HEK293T (cell line): ENCODE data around the gene PIN1.

Source experiments
- ARNT ChIP-seq: fragments of 450-650 bp; IDR thresholded peaks from 2 replicates; pipeline ENCODE4 v1.6.1; 2017; ENCODE audit warnings: mild to moderate bottlenecking
- FOXA1 ChIP-seq: fragments of 450-650 bp; IDR thresholded peaks from 2 replicates; pipeline ENCODE4 v1.6.1; 2016; ENCODE audit warnings: mild to moderate bottlenecking
- FOXM1 ChIP-seq: fragments of 450-650 bp; IDR thresholded peaks from 2 replicates; pipeline ENCODE4 v1.6.1; 2017; ENCODE audit warnings: mild to moderate bottlenecking, borderline replicate concordance
- L3MBTL2 ChIP-seq: fragments of 450-650 bp; conservative IDR thresholded peaks from 2 replicates; pipeline ENCODE4 v1.6.1; 2016; ENCODE audit warnings: mild to moderate bottlenecking
- NFRKB ChIP-seq: fragments of 450-650 bp; IDR thresholded peaks from 2 replicates; pipeline ENCODE4 v1.6.1; 2016; ENCODE audit warnings: mild to moderate bottlenecking, moderate library complexity
- SP1 ChIP-seq: fragments of 450-650 bp; IDR thresholded peaks from 2 replicates; pipeline ENCODE4 v1.6.1; 2017
- SUZ12 ChIP-seq: fragments of 450-650 bp; IDR thresholded peaks from 2 replicates; pipeline ENCODE4 v1.6.1; 2016; ENCODE audit warnings: mild to moderate bottlenecking

DNA sequence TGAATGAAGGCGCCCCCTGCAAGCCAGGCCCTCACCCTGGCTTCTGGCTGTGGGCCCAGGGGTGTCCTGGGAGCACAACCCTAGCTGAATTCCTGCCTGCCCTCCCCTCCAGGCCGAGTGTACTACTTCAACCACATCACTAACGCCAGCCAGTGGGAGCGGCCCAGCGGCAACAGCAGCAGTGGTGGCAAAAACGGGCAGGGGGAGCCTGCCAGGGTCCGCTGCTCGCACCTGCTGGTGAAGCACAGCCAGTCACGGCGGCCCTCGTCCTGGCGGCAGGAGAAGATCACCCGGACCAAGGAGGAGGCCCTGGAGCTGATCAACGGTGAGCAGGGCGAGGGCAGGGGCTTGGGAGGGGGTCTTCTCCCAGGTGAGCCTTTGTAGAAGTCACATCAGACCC is 3.2 kb downstream of the PIN1 start:
- TF ChIP-seq SP1 (no peak), SUZ12 (no peak), ARNT (no peak), L3MBTL2 (no peak), NFRKB (no peak), FOXM1 (no peak), FOXA1 (no peak)
